HG03378 (cell line): ENCODE measurements around the gene STXBP2.

Experiments
- ATAC-seq: cut with Tn5 transposase; IDR thresholded peaks from one replicate; pipeline ENCODE4 v1.9.1; 2021; ENCODE audit warnings: mild to moderate bottlenecking, moderate library complexity; ENCODE audit not compliant: unreplicated experiment

The STXBP2 gene

DNA sequence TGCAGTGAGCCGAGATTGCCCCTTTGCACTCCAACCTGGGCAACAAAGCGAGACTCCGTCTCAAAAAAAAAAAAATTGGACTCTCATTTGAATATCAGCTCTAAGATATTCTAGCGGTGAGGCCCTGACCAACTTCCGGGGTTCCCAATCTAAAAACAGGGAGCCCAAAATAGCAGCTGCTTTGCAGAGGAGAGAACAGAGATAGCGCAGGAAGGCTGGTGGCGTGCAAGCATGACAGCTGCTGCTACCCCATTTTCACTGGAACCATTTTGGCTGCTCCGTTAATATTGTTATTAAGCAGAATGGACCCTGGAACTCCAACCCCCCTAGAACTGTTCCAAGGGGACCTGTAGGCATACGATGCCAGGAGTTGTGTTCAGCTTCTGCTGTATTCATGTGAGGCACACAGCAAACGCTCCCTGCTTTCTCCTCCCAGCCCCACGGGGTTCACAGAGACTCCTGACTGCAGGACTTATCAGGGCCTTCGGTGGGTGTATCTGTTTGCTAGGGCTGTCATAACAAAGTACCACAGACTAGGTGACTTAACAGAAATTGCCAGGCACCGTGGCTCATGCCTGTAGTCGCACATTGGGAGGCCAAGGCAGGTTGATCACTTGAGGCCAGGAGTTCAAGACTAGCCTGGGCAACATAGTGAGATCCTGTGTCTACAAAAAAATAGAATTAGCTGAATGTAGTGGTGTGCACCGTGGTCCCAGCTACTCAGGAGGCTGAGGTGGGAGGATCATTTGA is 11.5 kb downstream of the STXBP2 start:
- ATAC-seq = no peak

DNA sequence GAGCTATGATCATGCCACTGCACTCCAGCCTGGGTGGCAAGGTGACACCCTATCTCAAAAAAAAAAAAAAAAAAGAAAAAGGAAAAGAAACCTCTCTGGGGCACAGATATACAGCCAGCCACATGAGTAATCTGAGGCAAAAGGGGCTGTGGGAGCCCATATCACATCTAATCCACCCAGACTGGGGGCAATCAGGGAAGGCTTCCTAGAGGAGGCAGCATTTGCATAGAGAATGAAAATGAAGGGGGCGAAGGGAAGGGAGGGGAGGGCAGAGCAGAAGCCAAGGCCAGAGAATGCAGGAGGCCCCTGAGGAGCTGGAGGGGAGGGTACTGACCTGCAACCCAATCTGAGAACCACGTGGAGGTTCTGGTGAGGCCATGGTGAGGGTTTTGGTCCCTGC is 13.2 kb downstream of the STXBP2 start:
- ATAC-seq = no peak

DNA sequence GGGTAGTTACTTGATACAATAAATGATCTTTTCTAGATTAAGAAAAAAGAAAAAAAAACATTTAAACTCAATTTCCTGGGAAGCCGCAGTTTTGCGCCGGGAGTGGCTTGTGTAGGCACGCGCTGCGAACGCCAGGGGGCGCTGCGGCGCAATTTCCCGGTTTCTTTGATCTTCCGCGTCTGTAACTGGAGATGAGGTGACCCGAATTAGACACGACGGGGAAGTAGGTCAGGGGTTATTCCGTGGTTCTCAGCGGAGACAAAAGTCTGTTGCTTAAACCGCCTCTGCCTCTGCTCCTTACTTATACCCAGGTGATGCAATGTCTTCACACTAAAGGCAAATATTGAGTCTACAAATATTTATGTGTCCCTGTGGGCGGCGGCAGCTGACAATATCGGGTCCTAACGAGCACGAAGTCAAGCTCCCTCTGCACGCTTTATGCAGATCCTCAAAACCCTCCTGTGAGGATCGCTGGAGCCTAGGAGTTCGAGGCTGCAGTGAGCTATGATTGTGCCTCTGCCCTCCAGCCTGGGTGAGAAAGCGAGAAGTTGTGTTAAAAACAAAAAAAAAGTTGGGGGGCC is 15.2 kb downstream of the STXBP2 start:
- peak; percentile 46 for ATAC-seq

DNA sequence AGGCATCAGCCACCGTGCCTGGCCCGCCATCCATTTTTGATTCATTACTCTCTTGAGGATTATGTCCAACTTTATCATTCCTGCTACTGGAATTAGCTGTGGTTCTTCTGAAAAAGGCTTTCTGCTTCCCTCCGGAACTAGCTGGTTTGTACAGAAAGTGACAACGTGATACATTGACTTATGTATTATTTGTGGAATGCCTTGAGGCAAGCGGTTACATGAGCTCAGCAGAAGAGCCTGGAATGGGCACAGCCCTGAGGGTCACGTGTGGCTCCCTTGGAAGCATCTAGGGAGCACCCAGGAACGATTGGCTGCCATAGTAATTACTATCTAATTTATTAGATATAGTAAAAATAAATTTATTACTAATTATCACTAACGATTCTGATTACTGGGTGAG is 17.5 kb downstream of the STXBP2 start:
- ATAC-seq = no peak

DNA sequence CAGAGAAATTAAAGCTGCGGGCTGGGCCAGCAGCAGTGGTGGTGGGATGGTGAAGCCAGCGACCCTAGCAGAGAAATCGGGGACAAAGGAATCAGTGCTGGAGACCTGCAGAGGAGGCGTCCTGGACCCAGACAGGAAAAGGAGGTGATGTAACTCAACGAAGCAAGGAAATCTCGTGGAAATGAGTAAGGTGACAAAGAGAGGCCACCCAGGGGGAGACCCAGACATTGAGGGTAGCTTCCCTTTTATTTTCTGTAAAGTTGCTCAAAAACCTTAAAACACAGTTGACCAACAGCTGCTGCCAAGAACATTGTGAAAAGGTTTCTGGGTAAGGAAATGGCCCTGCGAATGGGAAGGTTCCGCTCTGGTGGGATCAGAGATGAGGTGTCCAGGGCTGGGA is 18.7 kb downstream of the STXBP2 start:
- ATAC-seq = no peak

DNA sequence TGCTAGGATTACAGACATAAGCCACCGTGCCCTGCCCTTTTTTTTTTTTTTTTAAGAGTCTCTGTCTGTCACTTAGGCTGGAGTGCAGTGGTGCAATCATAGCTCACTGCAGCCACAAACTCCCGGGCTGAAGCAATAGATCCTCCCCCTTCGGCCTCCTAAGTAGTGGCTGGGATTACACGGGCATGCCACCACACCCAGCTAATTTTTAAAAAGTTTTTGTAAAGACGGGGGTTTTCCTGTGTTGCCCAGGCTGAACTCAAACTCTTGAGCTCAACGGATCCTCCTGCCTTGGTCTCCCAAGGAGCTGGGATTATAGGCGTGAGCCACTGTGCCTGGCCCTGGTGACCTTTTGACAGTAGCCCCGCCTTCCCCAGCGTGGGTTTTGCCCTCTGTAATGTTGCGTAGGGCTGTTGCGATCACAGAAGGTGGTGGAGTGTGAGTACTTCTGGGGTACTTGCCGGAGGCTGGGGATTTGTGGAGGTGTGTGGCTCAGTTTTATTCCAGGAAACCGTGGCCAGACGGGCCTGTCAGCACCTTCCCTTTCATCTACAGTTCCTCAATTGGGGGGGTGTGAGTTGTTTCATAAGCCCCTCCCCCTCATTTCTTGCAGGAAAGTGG is 20.3 kb downstream of the STXBP2 start:
- ATAC-seq = no peak

DNA sequence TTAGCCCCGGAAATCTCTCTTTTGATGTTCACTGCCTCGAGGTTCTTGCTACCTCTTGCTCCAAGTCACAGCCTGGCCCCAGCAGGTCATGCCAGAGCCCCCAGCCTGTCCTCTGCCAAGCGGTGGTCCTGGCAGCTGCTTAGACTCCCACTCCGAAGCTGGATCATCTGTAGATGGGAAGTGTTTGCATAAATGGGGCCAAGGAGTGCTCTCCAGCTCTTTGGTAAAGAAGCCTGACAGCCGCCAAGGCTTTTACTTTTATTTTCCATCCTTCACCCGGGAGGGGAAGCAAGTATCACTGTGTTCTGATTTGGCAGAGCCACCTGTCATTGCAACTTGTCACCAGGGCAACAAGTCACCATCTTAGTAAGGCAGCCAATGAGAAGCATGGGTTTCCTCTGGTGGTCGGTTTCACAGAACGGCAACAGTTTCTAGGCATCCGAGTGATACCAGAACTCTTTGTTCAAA is 21.3 kb downstream of the STXBP2 start:
- no peak for ATAC-seq

DNA sequence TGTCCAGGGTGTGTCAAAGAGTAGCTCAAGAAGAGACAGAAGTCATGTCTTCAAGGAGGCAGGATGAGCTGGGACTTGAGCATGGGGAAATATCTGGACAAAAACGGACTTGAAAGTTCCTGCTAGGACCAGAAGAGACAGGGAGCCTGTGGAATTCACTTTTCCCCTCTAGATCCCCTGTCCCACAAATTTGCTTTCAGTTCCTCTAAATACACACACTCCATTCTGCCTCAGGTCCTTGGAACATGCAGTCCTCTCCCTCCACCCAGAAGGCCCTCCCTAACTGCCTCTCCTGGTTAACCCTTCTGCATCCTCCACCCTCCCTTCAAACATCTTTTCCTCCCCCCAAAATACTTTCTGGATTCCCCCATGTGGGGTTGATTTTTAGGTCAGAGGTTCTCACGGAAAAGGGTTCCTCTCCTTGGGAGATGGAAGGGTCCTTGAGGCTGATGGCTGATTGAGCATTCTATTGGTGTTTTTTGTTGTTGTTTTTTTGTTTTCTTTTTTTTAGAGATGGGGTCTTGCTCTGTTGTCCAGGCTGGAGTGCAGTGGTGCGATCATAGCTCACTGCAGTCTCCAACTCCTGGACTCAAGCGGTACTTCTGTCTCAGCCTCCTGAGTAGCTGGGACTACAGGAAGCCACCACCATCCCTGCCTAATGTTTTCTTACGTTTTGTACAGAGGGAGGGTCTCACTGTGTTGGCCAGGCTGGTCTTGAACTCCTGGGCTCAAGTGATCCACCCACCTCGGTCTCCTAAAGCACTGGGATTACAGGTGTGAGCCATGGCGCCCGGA is 25.0 kb downstream of the STXBP2 start:
- ATAC-seq = no peak

DNA sequence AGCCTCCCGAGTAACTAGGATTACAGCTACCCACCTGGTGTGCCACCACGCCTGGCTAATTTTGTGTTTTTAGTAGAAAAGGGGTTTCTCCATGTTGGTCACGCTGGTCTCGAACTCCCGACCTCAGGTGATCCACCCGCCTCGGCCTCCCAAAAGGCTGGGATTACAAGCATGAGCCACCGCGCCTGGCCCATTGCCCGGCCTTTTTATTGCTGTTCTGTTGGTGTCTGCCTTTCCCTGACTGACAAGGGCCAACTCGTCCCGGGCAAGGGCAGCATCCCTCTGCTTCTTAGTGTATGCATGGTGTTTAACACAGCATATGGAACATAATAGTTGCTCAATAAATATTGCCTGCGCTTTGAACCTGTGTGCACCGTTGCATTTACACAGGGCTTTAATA is 25.7 kb downstream of the STXBP2 start:
- no peak for ATAC-seq

DNA sequence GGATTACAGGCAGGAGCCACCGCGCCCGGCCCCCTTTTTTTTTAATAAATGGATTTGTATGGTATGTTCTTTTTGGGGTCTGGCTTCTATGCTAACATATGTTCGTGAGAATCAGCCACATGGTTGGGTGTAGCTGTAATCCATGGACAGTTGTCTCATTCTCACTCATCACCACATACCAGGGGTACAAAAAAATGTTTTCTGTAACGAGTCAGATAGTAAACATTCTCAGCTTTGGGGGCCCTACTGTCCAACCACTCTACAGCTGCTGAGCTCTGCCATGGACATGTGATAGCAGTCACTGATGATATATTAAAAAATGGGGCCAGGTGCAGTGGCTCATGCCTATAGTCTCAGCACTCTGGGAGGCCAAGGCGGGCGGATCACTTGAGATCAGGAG is 26.8 kb downstream of the STXBP2 start:
- ATAC-seq = no peak

DNA sequence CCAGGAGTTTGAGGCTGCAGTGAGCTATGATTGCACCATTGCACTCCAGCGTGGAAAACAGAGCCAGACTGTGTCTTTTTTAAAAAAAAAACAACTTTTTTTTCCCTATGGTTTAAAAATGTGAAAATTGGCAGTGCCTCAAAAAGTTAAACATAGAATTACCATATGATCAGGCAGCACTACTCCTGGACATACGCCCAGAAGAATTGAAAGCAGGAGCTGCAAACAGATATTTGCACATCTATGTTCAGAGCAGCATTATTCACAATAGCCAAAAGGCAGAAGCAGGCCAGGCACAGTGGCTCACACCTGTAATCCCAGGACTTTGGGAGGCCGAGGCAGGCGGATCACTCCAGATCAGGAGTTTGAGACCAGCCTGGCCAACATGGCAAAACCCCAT is 28.2 kb downstream of the STXBP2 start:
- no peak for ATAC-seq

DNA sequence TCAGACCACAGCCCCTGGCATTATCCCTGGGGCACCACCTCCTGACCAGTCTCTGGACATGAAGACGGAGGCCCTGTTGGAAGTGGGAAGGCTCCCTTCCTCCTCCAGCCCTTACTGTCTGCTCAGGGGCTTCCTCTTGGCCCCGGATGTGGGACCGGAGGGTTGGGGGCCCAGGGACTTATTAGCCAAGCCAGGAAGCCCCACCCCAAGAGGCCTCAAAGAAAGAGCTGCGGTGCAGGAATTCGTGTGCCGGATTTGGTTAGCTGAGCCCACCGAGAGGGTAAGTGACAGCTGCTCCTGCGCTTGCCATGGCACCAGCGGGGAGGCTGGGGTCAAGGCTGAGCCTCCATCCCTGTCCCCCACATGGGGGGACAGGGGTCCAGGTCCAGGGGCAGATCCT is 31.9 kb downstream of the STXBP2 start, which contains the start of gene RETN:
Gene RETN, plus strand, starts transcription at position 208 of the 400 bp plus-strand sequence. CDS start 278 bp downstream, outside the sequence.
- no peak for ATAC-seq

DNA sequence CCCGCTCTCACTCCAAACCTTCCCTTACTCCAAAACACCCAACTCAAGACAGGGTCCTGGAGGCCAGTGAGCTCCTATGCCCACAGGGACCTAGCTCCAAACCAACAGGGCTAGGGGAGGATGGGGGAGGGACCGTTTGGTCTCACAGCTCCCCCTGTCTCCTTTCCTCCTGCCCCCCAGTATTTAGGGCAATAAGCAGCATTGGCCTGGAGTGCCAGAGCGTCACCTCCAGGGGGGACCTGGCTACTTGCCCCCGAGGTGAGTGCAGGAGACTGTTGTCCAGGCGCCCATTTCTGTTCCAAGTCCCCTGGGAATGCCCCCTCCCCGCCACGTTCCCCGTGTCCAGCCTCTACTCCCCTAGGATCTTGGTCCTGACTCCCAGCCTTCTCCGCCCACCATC is 32.7 kb downstream of the STXBP2 start:
- no peak for ATAC-seq

DNA sequence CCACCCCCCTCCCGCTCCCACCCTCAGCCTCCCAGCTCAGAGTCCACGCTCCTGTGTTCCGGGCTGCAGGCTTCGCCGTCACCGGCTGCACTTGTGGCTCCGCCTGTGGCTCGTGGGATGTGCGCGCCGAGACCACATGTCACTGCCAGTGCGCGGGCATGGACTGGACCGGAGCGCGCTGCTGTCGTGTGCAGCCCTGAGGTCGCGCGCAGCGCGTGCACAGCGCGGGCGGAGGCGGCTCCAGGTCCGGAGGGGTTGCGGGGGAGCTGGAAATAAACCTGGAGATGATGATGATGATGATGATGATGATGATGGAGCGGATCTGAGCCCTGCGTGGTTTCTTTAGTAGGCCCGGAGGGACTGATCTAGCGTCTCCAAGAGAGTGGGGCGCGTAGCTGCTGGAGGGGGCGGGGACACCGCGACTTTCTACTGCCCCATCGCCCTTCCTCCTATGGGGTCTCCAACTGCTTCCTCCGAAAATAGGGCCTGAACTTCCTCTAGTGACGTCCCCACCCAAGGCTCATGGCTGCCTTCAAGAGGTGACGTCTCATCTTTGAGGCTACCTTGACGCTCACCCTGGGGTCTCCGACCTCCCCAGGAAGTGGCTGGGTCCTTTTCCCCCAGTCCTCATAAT is 33.4 kb downstream of the STXBP2 start:
- no peak for ATAC-seq

DNA sequence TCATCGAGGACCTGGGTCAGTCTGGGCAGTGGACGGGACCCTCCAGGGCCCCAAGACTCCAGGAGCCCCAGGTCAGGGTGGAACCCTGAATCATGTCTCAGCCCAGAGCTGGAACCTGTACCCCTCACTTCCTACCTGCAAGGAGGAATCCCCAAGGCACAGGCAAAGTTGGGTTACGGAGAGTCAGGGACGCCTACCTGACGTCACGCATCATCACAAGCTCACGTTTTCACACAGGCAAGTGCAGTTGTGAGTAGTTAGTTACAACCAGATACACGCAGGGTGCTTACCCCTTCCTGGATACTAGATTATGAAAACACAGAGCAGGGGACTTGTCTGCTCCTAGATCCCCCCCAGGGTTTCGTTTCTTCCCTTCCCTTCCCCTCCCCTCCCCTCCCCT is 33.9 kb downstream of the STXBP2 start:
- ATAC-seq = no peak

DNA sequence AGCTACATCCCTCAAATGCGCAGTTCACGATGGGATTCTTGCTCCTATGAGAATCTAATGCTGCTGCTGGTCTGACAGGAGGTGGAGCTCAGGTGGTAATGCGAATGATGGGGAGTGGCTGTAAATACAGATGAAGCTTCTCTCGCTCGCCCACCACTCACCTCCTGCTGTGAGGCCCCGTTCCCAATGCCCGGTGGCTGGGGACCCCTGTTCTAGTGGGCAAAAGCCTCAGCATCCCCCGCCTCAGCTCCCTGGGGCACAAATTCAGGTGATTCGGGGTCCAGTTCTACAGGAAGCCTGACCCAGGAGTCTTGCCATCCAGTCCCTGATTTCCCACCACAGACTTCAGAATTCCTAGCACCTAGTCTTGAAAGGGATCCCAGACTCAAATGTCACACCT is 35.6 kb downstream of the STXBP2 start:
- ATAC-seq = no peak

DNA sequence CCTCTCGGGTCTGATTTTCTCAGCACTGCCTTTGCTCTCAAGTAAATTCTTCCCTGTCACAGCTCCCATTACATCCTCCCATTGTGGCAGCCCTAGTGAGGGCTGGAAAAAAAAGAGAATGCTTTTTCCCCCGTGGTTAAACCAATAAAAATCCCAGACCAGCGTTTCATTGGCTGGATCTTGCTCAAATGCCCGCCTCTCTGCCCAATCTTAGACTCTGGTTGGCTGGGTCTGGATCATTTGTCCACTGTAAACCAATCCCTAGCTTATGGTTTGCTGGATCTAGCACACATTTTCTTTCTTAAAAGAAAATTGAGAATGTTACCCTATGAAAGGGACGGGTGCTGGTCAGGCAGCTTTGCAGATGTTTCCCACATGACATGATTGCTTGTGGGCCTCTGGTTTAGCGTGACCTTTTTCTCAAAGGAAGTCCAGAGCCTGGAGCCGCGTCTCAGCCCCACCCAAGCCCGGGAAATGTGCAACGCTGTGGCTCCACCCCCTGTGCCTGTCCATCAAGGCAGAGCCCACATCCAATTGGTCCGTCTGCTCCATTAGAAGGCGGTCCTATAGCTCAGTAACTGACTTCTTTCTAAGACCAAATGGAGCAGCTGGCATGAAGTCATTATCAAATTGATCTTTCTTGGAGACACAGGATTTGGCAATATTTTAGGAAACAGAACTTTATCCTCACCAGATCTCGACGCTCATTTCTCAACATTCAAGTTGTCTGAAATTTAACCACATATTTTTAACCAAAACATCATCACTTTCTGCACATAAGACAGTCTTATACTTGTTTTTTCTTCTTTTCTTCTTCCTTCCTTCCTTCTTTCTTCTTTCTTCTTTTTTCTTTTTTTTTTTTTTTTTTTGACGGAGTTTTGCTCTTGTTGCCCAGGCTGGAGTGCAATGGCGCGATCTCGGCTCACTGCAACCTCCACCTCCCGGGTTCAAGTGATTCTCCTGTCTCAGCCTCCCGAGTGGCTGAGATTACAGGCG is 37.4 kb downstream of the STXBP2 start:
- no peak for ATAC-seq

DNA sequence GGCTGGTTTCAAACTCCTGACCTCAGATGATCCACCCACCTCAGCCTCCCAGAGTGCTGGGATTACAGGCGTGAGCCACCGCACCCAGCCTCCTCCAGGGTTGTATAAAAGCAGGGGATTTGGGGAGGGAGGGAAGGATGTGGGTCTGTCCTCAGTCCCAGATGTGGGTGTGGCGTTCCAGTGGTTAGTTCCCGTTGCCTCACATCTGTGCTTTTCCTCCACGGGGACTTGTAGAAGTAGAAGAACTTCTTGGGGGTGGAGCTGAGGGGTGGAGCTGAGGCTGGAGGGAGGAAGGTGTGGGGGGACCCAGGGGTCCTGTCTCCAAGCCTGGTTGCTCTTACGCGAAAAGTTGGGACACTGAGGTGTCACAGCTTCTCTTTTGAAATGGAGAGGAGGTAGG is 39.5 kb downstream of the STXBP2 start:
- no peak for ATAC-seq

DNA sequence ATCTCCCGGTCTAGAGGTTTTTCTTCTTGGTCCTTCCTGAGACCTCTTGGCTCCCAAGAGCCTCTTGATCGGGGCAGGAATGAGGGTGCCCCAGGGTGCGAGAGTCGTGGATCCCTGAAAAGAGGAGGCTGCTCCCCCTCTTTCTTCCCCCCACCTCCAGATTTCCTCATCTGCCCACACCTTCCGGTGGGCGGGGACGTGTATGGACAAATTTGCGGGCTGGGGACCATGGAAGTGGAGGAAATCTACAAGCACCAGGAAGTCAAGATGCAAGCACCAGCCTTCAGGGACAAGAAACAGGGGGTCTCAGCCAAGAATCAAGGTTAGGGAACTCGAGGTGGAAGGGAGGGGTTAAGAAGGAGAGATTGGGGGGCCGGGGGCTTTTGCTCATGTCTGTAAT is 39.9 kb downstream of the STXBP2 start, which contains the start of gene MCEMP1:
Gene MCEMP1, plus strand, starts transcription at position 237 of the 400 bp plus-strand sequence. Its CDS starts 31 bp downstream, at position 268.
- ATAC-seq = no peak
